ENCODE measurements around the gene GALNT1.

Gene GALNT1

DNA sequence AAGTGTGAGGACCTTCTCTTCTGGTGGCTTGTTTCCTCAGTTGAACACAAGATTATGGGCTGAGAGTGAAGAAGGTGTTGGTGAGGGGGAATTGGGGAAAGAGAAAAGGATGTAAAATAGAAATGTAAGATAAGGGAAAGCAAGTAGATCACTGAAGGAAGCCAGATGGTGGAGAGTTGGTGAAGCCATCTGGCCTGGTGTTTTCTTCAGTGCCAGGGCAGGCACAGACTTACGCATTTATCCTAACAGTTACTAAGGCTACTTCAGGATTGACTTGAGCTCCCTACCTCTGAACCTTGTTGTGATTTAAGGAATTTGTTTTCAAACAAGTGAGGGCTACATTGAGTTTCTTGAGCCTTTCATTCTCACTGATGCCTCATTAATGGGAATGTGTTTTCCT, 113.8 kb downstream of the GALNT1 start:
- no peak overlapping the region for H3K4me3 ChIP-seq (ENCODE audit: control insufficient read depth, low read depth, low read length)
- DNase-seq (ENCODE audit: low read depth) = no peak
- TF ChIP-seq, protein P1, sequence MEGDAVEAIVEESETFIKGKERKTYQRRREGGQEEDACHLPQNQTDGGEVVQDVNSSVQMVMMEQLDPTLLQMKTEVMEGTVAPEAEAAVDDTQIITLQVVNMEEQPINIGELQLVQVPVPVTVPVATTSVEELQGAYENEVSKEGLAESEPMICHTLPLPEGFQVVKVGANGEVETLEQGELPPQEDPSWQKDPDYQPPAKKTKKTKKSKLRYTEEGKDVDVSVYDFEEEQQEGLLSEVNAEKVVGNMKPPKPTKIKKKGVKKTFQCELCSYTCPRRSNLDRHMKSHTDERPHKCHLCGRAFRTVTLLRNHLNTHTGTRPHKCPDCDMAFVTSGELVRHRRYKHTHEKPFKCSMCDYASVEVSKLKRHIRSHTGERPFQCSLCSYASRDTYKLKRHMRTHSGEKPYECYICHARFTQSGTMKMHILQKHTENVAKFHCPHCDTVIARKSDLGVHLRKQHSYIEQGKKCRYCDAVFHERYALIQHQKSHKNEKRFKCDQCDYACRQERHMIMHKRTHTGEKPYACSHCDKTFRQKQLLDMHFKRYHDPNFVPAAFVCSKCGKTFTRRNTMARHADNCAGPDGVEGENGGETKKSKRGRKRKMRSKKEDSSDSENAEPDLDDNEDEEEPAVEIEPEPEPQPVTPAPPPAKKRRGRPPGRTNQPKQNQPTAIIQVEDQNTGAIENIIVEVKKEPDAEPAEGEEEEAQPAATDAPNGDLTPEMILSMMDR (IDR thresholded peaks at IDR 0.05; ENCODE audit: control insufficient read depth, insufficient read depth, low read depth, low read length, missing control alignments) = no peak

DNA sequence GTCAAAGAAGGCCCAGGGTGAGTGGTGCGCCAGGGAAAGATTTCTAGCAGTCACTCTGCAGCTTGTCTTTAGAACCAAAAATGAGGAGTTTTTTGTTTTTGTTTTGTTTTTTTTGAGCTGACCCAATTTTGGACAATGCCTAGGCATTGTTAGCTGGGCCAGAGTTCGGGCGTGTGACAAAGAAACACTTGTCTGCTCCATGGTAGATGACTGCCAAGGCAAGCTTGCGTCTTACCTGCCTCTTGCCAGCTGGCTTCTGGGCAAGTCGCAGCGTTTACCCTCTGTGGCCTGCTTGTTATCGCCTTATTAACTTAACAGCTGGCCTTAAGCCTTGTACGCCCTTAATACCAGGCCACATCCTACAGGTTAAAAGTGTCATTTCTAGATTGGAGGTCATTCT, 114.3 kb downstream of the GALNT1 start:
- no peak for DNase-seq (ENCODE audit: low read depth)
- TF ChIP-seq, protein P1 (IDR thresholded peaks at IDR 0.05; ENCODE audit: control insufficient read depth, insufficient read depth, low read depth, low read length, missing control alignments) = no peak
- H3K4me3 ChIP-seq (ENCODE audit: control insufficient read depth, low read depth, low read length) = no peak overlapping the region

GRCh38 chr18:35696307-35696706, 114.8 kb downstream of the GALNT1 start:
- no peak for DNase-seq (ENCODE audit: low read depth)
- H3K4me3 ChIP-seq (ENCODE audit: control insufficient read depth, low read depth, low read length) = no peak overlapping the region
- TF ChIP-seq, protein P1 (IDR thresholded peaks at IDR 0.05; ENCODE audit: control insufficient read depth, insufficient read depth, low read depth, low read length, missing control alignments) = no peak

DNA sequence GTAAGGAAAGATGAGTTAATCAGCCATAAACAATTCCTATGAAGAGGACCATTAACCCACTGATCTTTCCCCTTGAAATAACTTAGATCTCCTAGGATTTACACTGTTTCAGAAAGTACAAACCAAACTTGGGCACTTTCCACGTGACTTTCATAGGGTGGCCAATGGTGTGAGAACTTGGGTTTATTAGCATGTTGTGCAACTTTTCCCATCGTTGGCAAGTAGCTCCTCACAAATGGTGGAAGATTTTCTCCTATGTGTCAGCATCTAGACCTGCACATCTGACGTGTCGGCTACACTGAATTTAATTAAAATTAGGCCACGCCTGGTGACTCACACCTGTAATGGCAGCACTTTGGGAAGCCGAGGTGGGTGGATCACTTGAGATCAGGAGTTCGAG, 116.3 kb downstream of the GALNT1 start:
- no peak for DNase-seq (ENCODE audit: low read depth)
- no peak overlapping the region for H3K4me3 ChIP-seq (ENCODE audit: control insufficient read depth, low read depth, low read length)
- TF ChIP-seq, protein P1 (IDR thresholded peaks at IDR 0.05; ENCODE audit: control insufficient read depth, insufficient read depth, low read depth, low read length, missing control alignments) = no peak

DNA sequence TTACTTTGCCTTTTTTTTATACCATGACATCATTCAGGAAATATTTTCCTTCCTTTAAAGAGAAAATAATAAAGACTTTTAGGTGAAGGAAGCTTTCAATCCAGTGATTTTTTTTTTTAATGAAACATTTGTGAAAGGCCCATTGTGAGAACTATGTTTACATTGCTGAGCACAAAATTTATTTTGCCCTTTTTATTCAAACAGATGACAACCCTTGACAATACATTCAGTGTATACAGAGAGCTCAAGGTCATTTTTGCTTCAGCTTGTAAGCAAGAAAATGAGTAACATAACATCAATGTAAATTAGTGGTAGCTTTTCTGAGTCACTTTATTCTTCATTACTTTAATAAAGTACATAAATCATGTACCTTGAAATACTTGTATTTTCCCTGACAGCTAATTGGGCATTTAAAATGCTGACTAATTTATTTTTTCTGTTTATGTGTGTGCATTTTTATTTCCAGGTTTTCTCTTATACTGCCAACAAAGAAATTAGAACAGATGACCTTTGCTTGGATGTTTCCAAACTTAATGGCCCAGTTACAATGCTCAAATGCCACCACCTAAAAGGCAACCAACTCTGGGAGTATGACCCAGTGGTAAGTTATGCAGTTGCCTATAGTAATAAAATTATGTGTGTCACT, 121.6 kb downstream of the GALNT1 start:
- no peak overlapping the region for H3K4me3 ChIP-seq (ENCODE audit: control insufficient read depth, low read depth, low read length)
- DNase-seq (ENCODE audit: low read depth) = no peak
- TF ChIP-seq, protein P1 (IDR thresholded peaks at IDR 0.05; ENCODE audit: control insufficient read depth, insufficient read depth, low read depth, low read length, missing control alignments) = no peak

DNA sequence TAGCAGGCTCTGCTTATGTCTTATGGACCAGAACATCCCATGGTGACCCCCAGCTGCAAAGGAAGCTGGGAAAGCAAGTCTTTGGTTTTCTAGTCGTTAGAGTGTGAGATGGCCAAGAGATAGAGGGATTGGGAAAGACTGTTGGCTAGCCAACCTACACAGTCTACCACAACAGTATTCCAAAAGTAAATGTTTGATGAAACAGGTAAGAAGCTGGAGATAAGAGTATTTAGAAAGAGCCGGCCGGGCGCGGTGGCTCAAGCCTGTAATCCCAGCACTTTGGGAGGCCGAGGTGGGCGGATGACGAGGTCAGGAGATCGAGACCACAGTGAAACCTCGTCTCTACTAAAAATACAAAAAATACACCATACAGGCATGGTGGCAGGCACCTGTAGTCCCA, 124.4 kb downstream of the GALNT1 start:
- no peak overlapping the region for H3K4me3 ChIP-seq (ENCODE audit: control insufficient read depth, low read depth, low read length)
- TF ChIP-seq, protein P1 (IDR thresholded peaks at IDR 0.05; ENCODE audit: control insufficient read depth, insufficient read depth, low read depth, low read length, missing control alignments) = no peak
- no peak for DNase-seq (ENCODE audit: low read depth)

Measured in AG09309 (cell line).